Superior temporal gyrus (tissue), 1 donor: ENCODE results near the gene GRIN1.
"Not testable (repeated sequence)": the region's sequence is repeated elsewhere in the genome, so short reads cannot be mapped to it uniquely, and the experiment has no call there.

Experiments
- DNase-seq: peaks from one replicate; pipeline ENCODE4 v3.0.0-alpha.2; 2016; ENCODE audit errors: extremely low spot score

The GRIN1 gene

GRCh38 chr9:137111788-137112563 is 27.0 kb upstream of the GRIN1 start:
- DNase-seq, result no peak

GRCh38 chr9:137112564-137113384 is 26.2 kb upstream of the GRIN1 start:
- no peak for DNase-seq

GRCh38 chr9:137113385-137114159 is 25.4 kb upstream of the GRIN1 start:
- no peak for DNase-seq

- DNase-seq, result no peak
Observed at GRCh38 chr9:137114220-137114612, 24.7 kb upstream of the GRIN1 start.

- DNase-seq, result peak; percentile 74
Observed at GRCh38 chr9:137114613-137115393, 24.2 kb upstream of the GRIN1 start, which contains the start of gene DPP7. TSS of gene DPP7 (minus strand) at chr9:137114733. CDS start at chr9:137114713, 20 bp downstream.

GRCh38 chr9:137115394-137116026 is 23.4 kb upstream of the GRIN1 start:
- DNase-seq, result no peak

- DNase-seq, result no peak
Observed at GRCh38 chr9:137116027-137116507, 22.9 kb upstream of the GRIN1 start.

- DNase-seq, result peak; percentile 42
Observed at GRCh38 chr9:137116728-137117127, 22.2 kb upstream of the GRIN1 start.

- DNase-seq, result no peak
Observed at GRCh38 chr9:137117269-137117731, 21.7 kb upstream of the GRIN1 start.

GRCh38 chr9:137118092-137118603 is 20.8 kb upstream of the GRIN1 start:
- DNase-seq, result not testable (repeated sequence)

- not testable (repeated sequence) for DNase-seq
Observed at GRCh38 chr9:137121927-137122795, 16.8 kb upstream of the GRIN1 start.

GRCh38 chr9:137122796-137123467 is 16.0 kb upstream of the GRIN1 start:
- not testable (repeated sequence) for DNase-seq

- no peak for DNase-seq
Observed at GRCh38 chr9:137123468-137123837, 15.5 kb upstream of the GRIN1 start.

- not testable (repeated sequence) for DNase-seq
Observed at GRCh38 chr9:137123952-137124462, 14.9 kb upstream of the GRIN1 start.

- no peak for DNase-seq
Observed at GRCh38 chr9:137126786-137127185, 12.2 kb upstream of the GRIN1 start.

GRCh38 chr9:137127301-137128157 is 11.4 kb upstream of the GRIN1 start:
- DNase-seq, result no peak

GRCh38 chr9:137128158-137128861 is 10.6 kb upstream of the GRIN1 start:
- DNase-seq, result no peak
